Amygdala (tissue), 56 donors: Measurements from ENCODE around the gene GARIN1A.

Experiments used
- DNase-seq, 56 donors: peaks; one replicate each; lab custom pipeline; 2025; lab: John Stamatoyannopoulos, UW

The GARIN1A gene

DNA sequence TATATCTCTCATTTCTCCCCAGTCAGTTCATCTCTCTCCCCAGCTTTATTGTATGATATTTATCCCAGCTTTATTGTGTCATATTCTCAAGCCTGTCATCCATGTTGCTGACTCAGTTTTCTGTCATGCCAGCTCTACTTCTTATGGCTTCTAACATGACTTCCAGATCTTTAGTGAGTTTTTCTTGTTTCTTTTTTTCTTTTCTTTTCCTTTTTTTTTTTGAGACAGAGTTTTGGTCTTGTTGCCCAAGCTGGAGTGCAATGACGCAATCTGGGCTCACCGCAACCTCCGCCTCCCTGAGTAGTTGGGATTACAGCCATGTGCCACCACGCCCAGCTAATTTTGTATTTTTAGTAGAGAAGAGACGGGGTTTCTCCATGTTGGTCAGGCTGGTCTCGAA is 38.4 kb downstream of the GARIN1A start:
- DNase-seq: no peak

DNA sequence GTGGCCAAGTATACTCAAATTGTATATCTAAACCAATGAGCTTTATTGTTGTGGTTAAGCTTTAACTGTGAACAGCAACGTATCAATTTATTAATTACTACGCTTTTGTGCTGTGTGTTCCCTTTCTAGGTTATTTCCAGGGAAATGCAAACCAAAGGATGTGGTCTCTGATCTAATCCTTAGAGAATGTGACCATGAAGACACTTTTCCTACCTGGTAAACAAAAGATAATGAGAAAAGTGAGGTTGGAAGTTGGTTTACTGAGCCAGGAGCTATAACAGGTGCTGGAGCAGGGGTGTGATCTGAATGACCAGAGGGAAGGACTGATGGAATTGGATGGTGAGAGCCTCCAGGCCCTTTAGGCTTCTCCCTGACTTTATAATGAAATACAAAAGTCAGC is 41.7 kb downstream of the GARIN1A start:
- DNase-seq: no peak

DNA sequence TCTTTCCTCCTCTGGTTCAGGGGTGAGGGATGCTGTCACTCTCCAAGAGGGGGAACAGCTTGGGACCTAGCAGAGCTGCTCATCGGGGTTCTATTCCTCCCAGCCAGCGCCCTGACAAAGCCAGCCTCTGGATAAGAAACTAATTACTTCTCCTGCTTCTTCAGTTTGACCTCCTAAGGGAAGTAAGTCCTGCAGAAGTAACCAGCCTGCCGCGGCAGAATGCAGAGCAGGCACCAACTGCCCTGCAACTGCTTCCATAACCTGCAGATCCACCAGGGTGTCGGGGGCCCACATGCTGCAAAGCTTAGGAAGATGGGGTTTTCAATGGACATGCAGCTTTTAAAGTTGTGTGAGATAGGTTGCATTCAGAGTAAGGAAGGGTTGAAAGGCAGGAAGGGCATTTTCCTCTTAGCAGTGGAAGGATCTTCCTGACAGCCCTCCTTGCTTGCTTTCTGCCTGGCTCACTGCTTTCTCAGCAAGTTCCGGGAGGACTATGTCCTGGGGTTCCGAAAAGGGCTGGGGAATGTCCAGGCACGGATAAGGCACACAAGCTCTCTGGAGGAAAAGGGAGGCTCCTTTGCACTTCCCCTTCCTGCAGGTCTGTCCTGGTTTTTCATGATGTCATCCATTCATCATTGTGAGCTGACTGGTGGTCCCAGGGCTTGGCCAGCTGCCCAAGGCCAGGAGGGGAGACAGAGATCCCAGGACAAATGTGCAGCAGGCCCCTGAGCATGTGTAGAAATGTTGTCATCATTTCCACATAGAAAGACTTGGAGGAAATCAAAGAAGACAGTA is 42.8 kb downstream of the GARIN1A start:
- DNase-seq: no peak

DNA sequence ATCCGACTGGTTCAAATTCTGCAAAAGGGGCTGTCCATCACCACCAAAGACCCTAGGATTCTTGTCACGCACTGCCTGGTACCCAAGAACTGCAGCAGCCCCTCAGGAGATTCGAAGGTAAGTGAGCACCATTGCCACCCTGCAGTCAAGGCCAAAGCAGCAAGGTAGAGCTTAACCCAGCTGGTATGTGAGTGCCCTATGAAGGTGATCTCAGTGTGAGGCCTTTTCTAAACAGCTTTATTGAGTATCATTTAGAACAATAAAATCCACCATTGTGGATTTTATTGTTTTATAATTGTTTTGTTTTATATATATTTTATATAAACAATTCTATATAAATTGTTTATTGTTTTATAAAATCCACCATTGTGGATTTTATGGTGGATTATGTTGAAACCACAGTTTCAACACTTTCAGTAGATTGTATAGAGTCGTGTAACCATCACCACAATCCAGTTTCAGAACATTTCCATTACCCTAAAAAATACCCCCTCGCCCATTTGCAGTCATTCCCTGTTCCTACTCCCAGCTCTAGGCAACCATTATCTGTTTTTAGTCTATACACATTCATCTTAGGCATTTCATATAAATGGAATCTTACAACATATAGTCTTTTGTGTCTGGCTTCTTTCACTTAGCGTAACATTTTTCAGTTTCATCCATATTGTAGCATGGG is 47.0 kb downstream of the GARIN1A start:
- DNase-seq: no peak

GRCh38 chr7:128721376-128721775 is 49.3 kb downstream of the GARIN1A start:
- no peak for DNase-seq
